ENCODE results near the gene TBX1.

DNA sequence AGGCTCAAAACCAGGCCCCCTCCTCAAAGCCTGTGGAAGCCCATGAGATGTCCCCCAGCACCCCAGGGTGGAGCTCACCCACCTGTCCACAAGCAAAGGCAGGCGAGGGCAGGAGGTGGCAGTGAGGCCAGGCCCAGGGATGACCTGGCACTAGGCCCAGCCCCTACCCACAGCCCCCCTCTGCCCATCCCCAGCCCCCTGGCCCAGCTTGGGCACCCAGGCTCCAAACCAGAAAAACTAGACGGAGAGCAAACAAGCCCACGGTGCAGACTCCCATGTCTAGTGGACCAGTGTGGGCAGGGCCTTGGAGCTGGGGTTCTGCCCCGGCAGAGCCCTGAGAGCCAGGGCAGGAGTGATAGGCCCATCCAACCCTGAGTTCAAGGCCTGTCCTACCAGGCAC lies 16.9 kb upstream of the TBX1 start:
- TF ChIP-seq CTCF (IDR thresholded peaks at IDR 0.05) (no peak), ZFX (IDR thresholded peaks at IDR 0.05; ENCODE audit: borderline replicate concordance) (no peak)

Data from 22Rv1 (cell line).